ENCODE measurements around the gene MSLN.
"Not testable (repeated sequence)": the region's sequence is repeated elsewhere in the genome, so short reads cannot be mapped to it uniquely, and the experiment has no call there.

Gene MSLN

DNA sequence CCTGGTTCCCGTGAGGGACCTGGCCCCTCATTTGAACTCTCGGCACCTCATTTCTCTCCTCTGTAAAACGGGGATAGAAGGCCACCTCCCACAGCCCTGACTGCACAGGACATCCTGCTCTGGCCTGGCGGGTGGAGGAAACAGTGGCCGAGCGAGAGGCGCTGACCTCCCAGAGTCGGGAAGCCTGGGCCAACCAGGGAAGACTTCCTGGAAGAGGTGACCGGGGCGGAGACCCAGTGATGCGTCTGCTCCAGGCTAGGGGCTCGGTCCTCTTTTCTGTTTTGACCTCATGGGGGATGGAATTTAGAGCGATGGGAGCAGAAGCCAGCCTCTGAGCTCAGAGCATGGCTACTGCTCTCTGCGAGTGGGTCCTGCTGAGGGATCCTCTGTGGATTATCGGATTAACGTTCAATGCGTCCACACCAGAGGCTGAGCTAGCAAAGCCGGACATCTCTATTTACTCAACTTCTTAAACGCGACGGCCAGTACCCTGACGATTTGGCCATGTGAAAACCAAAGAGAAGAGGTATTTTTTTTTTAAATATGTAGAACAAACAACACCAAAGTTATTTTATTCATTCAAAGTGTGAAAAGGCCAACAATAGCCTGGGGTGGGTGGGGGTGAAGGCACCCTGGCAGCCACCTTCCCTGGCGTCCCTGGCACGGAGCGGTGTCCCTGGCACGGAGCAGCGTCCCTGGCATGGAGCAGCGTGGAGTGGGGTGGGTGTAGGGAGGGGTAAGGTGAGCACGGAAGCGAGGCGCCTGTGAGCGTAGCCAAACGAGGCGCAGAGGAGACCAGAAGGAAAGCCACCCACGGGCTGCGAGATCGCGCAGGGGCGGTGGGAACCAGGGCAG, 9.2 kb upstream of the MSLN start:
- no peak for DNase-seq (ENCODE audit: low read depth)
- H3K4me3 ChIP-seq (ENCODE audit: control insufficient read depth, low read depth, low read length) = no peak overlapping the region
- TF ChIP-seq, protein P1, sequence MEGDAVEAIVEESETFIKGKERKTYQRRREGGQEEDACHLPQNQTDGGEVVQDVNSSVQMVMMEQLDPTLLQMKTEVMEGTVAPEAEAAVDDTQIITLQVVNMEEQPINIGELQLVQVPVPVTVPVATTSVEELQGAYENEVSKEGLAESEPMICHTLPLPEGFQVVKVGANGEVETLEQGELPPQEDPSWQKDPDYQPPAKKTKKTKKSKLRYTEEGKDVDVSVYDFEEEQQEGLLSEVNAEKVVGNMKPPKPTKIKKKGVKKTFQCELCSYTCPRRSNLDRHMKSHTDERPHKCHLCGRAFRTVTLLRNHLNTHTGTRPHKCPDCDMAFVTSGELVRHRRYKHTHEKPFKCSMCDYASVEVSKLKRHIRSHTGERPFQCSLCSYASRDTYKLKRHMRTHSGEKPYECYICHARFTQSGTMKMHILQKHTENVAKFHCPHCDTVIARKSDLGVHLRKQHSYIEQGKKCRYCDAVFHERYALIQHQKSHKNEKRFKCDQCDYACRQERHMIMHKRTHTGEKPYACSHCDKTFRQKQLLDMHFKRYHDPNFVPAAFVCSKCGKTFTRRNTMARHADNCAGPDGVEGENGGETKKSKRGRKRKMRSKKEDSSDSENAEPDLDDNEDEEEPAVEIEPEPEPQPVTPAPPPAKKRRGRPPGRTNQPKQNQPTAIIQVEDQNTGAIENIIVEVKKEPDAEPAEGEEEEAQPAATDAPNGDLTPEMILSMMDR (IDR thresholded peaks at IDR 0.05; ENCODE audit: control insufficient read depth, insufficient read depth, low read depth, low read length, missing control alignments) = no peak

DNA sequence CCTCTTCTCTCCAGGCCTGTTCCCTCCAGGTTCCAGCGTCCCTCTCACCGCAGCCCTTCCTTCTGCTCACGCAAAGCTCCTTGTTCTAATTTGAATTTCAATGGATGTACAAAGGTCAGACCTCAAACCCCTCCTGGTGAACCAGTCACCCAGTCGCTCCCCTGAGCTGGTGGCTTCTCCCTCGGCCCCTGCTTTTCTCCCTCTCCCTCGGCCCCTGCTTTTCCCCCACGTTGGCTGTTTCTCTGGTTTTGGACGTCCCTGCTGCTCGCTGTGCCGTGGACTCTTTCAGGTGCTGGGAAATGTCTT, 8.6 kb upstream of the MSLN start:
- DNase-seq (ENCODE audit: low read depth) = no peak
- TF ChIP-seq, protein P1 (IDR thresholded peaks at IDR 0.05; ENCODE audit: control insufficient read depth, insufficient read depth, low read depth, low read length, missing control alignments) = no peak
- H3K4me3 ChIP-seq (ENCODE audit: control insufficient read depth, low read depth, low read length) = no peak overlapping the region

DNA sequence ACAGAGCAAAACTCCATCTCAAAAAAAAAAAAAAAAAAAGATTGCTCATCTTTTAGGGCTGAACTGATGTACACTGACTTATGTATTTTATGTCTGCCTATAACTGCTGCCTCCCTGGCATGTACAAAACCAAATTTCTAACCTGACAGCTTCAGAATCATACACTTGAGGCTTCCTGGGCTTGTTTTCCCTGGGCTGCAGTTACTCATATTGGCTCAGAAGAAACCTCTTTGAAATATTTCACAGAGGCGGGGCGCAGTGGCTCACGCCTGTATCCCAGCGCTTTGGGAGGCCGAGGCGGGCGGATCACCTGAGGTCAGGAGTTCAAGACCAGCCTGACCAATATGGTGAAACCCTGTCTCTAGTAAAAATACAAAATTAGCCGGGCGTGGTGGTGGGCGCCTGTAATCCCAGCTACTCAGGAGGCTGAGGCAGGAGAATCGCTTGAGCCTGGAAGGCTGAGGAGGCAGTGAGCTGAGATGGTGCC, 6.4 kb upstream of the MSLN start:
- not testable (repeated sequence) for H3K4me3 ChIP-seq (ENCODE audit: control insufficient read depth, low read depth, low read length); DNase-seq (ENCODE audit: low read depth)

DNA sequence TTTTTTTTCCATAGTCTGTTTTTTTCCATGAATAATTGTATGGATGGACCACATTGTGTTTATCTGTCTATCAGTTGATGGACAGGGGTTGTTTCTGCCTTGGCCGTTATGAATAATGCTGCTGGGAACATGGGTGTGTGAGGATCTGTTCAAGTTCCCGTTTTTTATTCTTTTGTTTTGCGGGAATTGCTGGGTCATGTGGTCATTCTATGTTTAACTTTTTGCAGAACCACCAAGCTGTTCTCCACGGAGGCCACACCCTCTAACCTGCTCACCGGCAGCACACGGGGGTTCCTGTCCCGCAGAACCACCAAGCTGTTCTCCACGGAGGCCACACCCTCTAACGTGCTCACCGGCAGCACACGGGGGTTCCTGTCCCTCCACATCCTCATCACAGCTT, 5.9 kb upstream of the MSLN start:
- TF ChIP-seq, protein P1 (IDR thresholded peaks at IDR 0.05; ENCODE audit: control insufficient read depth, insufficient read depth, low read depth, low read length, missing control alignments) = no peak
- H3K4me3 ChIP-seq (ENCODE audit: control insufficient read depth, low read depth, low read length) = no peak overlapping the region
- DNase-seq (ENCODE audit: low read depth) = no peak

DNA sequence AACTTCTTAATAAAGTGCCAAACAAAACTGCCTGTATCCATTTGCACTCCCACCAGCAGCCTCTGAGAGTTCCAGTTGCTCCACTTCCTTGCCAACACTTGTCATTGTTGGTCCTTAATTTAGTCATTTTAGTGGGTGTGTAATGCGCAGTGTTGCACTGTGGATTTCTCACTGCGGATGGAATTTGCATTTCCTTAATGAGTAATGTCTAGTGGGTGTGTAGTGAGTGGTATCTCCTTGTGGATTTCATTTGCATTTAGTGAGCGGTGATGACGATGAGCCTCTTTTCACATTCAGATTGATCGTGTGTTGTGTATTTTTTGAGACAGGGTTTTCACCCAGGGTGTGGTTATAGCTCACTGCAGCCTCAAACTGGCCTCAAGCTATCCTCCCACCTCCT, 4.1 kb upstream of the MSLN start:
- no peak for DNase-seq (ENCODE audit: low read depth)
- TF ChIP-seq, protein P1 (IDR thresholded peaks at IDR 0.05; ENCODE audit: control insufficient read depth, insufficient read depth, low read depth, low read length, missing control alignments) = no peak
- H3K4me3 ChIP-seq (ENCODE audit: control insufficient read depth, low read depth, low read length) = no peak overlapping the region

DNA sequence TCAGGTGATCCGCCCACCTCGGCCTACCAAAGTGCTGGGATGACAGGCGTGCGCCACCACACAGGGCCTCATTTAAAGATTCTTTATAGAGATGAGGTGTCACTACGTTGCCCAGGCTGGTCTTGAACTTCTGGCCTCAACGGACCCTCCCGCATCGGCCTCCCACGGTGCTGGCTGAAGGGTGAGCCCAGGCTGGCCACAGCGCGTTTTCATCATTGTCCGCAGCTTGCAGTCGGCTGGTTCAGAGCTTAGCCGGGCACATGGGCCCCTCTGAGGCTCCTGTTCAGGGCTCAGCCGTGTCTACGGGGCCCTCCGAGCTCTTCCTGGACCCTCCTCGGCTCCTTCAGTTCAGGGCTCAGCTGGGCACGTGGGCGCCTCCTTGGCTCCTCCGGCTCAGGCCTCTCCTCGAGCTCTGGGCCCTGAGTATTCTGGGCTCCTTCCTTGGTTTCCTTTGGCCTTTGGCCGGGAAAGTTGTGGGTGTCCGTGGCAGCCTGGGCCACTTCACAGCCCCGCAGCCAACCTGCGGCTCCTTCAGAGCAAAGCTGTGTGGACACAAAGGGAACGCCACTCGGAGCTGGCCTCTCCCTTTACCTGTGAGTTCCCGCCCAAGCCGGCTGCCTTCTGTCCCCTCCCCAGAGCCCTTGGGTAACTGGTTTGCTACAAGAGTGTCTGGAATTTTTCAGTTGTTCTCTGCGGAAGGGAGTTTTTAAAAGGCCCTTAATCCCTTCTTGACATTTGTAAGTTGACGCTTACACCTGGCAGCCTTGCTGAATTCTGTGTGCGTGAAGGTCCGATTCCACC, 1.2 kb upstream of the MSLN start:
- TF ChIP-seq, protein P1 (IDR thresholded peaks at IDR 0.05; ENCODE audit: control insufficient read depth, insufficient read depth, low read depth, low read length, missing control alignments) = no peak
- no peak overlapping the region for H3K4me3 ChIP-seq (ENCODE audit: control insufficient read depth, low read depth, low read length)
- DNase-seq (ENCODE audit: low read depth) = no peak

DNA sequence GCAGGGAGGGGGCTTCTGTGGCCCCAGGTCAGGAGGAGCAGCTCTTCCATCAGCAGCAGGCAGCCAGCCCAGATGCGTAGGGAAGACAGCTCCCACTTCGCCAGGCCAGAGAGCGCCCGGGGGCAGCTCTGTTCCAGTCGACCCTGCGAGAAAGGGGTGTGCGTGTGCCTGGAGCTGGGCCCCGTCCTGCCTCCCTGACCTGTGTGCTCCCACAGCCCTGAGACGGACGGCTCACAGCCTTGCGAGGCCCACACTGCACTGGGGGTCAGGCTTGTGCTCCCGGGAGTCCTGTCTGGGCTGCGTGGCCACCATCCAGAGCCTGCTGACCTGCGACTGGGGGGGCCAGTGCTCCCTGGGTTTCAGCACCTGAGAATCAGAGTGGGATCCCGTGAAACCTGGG, 469 bp upstream of the MSLN start:
- TF ChIP-seq, protein P1 (IDR thresholded peaks at IDR 0.05; ENCODE audit: control insufficient read depth, insufficient read depth, low read depth, low read length, missing control alignments) = no peak
- DNase-seq (ENCODE audit: low read depth) = no peak
- no peak overlapping the region for H3K4me3 ChIP-seq (ENCODE audit: control insufficient read depth, low read depth, low read length)

Data from AG09309 (cell line).